ENCODE measurements around the gene ANKRD52.

DNA sequence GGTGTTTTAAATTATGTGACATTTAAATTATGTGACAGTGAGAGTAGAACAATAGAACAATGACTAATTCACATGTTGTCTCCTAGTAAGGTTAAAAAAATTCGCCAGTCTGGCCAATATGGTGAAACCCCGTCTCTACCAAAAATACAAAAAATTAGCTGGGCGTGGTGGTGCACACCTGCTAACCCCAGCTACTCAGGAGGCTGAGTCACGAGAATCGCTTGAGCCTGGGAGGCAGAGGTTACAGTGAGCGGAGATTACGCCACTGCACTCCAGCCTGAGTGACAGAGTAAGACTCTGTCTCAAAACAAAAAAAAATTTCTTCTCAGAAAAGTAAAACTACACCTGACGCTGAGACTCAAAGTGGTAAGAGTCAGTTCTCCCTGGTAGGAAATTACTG, 39.2 kb upstream of the ANKRD52 start:
- no peak for TF ChIP-seq RAD21 (IDR thresholded peaks at IDR 0.05)
- no peak for TF ChIP-seq CTCF (IDR thresholded peaks at IDR 0.05; ENCODE audit: low read depth, low read length, missing input control)
- TF ChIP-seq, protein P1, sequence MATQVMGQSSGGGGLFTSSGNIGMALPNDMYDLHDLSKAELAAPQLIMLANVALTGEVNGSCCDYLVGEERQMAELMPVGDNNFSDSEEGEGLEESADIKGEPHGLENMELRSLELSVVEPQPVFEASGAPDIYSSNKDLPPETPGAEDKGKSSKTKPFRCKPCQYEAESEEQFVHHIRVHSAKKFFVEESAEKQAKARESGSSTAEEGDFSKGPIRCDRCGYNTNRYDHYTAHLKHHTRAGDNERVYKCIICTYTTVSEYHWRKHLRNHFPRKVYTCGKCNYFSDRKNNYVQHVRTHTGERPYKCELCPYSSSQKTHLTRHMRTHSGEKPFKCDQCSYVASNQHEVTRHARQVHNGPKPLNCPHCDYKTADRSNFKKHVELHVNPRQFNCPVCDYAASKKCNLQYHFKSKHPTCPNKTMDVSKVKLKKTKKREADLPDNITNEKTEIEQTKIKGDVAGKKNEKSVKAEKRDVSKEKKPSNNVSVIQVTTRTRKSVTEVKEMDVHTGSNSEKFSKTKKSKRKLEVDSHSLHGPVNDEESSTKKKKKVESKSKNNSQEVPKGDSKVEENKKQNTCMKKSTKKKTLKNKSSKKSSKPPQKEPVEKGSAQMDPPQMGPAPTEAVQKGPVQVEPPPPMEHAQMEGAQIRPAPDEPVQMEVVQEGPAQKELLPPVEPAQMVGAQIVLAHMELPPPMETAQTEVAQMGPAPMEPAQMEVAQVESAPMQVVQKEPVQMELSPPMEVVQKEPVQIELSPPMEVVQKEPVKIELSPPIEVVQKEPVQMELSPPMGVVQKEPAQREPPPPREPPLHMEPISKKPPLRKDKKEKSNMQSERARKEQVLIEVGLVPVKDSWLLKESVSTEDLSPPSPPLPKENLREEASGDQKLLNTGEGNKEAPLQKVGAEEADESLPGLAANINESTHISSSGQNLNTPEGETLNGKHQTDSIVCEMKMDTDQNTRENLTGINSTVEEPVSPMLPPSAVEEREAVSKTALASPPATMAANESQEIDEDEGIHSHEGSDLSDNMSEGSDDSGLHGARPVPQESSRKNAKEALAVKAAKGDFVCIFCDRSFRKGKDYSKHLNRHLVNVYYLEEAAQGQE (IDR thresholded peaks at IDR 0.05): no peak
- TF ChIP-seq JUND (IDR thresholded peaks at IDR 0.05): no peak
- TF ChIP-seq, protein P2, sequence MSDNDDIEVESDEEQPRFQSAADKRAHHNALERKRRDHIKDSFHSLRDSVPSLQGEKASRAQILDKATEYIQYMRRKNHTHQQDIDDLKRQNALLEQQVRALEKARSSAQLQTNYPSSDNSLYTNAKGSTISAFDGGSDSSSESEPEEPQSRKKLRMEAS (IDR thresholded peaks at IDR 0.05): no peak

Data from liver (tissue), 3 donors.